HG02798 (cell line): ENCODE results near the gene PCDH9.

Source experiments
- ATAC-seq: cut with Tn5 transposase; IDR thresholded peaks from one replicate; pipeline ENCODE4 v1.9.1; 2021; ENCODE audit warnings: mild to moderate bottlenecking; ENCODE audit not compliant: unreplicated experiment, poor library complexity

PCDH9 gene

DNA sequence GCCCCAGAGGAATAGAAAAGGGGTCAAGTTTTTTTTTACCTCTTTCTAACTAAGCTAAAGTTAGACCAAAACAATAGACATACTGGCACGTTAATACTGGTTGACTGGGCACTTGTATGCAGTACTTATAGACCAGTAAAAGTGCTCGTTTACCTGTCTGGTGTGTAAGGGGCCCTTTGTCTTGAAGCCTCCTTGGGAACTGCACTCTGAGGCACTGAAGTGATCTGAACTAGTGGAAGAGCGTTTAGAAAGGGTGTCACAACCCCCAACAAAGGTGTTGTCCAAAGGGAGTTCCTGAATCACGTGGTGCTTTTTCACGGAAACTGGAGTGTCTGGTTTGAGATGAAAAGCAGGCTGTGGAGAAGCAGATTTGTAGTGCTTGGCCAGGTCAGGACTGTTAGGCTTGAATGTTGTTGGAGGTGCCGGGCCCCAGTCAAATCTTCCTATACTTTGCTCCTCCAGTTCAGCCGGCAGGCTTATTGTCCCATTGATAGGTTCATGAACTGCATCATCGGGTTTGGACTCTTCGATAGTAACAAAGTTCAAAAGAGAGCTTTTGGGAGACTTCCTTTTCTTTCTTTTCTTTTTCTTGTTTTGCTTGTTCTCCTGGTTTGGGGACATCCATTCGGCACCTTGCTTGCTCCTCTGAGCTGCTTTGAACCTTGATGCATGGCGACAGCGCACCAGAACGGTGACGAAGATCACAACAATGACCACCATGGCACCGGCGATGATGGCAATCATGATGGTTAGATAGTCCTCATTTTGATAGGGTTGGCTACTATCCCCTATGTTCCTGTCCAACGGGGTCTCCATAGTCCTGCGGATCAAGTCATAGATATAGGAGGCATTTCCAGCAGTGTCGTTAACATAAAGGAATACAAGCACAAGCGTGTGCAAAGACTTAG, 4.6 kb downstream of the PCDH9 start:
- no peak for ATAC-seq

GRCh38 chr13:67224148-67224846, 5.8 kb downstream of the PCDH9 start:
- peak; percentile 65 for ATAC-seq

GRCh38 chr13:67223742-67224141, 6.4 kb downstream of the PCDH9 start:
- no peak for ATAC-seq

DNA sequence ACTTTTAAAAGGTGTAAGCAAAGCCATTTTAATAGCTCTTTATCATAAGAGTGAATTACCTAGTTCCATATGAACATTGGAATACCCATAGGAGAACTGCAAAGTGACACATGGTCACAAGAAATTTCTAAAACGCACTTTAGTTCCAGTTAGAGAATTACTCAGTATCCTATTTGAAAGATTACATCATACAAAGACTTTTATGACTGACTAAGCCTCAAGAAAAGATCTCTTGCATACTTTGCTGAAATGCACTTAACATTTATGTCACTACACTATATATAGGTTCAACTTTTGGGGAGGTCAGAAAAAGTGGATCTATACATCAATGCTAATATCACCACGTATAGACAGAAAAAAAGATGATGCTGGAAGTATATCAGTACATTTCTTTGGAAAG, 7.1 kb downstream of the PCDH9 start:
- ATAC-seq: no peak

DNA sequence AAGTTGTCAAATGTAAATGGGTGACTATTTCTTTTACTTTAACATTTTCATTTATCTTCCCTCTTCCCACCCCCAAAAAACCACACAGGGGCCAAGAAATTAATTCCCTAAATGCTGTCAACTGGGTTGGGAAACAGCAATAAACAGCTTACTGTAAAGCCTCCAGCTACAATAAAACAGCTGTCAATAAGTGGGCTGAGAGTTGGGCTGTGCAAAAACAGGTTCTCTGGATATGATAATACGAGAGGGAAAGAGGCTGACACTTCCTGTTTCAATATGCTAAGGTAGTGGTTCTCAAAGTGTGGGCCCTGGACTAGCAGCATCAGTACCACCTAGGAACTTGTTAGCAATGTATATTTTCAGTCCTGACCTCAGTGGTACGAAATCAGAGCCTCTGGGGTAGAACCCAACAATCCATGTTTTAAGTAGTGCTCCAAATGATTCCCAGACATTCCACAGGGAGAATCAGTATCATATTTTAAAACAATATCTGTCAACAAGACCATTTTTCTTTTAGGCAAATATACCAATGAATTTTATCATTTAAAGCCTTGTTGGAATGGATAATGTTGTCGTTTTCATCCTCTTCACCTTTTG, 8.4 kb downstream of the PCDH9 start:
- ATAC-seq: peak; percentile 75

GRCh38 chr13:67219113-67219512, 11.0 kb downstream of the PCDH9 start:
- no peak for ATAC-seq

- ATAC-seq: no peak
Measured at GRCh38 chr13:67217880-67218279, 12.3 kb downstream of the PCDH9 start.

DNA sequence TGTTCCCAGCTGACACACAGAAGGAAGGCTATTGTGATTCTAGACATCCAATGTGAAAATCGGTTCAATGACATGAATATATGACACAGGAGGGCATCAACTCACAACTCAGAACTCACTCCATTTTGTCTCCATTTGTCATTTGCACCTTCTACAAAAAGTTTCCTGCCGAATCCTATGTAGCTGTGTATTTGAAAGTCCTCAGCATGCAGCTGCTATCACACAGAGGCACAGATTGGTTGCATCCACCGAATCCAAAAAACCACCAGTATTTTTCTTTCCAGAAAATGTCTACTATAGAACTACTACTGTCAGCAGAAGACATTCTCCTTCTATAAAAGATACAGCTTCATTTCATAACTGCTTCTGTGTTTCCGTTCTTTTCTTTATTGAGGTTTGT, 13.3 kb downstream of the PCDH9 start:
- ATAC-seq: no peak

GRCh38 chr13:67210208-67210607, 19.9 kb downstream of the PCDH9 start:
- no peak for ATAC-seq

DNA sequence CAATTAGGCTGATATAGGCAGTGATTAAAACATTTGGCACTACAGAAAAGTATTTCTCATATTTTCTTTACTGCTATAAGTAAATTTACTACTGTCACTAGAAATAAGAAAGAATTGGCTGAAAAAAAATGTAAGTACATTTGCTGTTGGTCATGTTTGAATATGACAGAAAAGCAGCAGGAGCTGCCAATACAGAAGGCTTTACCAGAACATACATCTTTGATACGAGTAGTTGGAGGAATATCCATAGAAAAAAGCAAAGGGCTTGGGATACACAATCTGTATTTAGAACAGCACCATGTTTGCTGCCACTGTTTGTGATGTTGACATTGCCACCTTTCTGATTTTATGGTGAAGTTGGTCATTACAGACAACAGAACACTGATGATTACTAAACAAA, 21.6 kb downstream of the PCDH9 start:
- no peak for ATAC-seq

- ATAC-seq: no peak
Measured at GRCh38 chr13:67204764-67205163, 25.4 kb downstream of the PCDH9 start.

DNA sequence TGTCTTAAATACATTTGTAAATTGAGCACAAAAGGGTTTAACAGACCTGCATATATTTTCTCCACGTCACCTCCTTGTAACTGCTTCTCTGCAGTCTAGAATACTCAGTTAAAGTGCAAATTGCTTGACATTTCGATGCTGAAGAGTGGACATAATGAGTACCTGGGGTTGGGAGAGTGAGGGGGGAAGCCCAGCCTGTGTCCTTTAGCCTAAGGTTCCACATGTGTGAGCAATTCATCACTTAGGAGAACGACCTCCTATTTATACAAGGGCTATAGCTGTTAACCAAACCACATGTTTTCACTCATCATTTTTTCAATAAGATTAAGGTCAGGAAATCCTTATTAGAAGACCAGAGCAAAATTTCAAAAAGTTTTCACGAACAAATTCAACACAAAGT, 29.5 kb downstream of the PCDH9 start:
- no peak for ATAC-seq

DNA sequence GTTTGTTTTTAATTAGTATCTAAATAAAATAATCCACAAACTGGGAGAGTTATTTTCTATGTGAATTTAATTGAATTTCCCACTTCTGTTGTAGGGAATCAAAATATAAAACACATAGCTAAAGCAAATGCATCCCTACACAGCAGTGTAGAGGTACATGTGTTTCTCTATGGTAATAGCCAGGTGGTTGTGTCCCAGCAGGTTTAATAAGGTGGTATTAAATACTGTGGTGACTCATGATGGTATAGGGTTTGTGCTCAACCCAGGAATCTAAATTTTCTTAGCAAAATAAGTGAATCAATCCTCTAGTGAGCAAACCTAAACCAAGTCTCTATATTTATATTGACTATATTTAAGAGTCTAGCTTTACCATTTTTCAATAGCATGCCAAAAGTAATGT, 30.0 kb downstream of the PCDH9 start:
- ATAC-seq: no peak

DNA sequence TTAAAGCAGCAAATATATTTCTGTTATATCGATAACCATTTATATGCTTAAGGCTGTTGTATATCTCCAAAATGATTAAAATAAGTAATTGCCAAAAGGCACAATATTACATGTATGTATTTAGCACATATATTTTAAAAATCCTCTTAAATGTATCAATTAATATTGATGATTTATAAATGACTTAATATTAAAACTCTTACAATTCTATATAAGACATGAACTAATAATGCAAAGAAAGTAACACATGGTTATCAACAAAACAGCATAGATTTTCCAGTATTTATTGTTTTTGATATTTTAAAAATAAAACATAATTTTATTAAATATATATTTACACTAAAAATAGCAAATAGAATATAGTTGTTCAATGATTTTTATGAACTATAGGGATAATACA, 32.4 kb downstream of the PCDH9 start:
- ATAC-seq: no peak

- ATAC-seq: no peak
Measured at GRCh38 chr13:67193979-67194378, 36.2 kb downstream of the PCDH9 start.

- no peak for ATAC-seq
Measured at GRCh38 chr13:67192751-67193150, 37.4 kb downstream of the PCDH9 start.

DNA sequence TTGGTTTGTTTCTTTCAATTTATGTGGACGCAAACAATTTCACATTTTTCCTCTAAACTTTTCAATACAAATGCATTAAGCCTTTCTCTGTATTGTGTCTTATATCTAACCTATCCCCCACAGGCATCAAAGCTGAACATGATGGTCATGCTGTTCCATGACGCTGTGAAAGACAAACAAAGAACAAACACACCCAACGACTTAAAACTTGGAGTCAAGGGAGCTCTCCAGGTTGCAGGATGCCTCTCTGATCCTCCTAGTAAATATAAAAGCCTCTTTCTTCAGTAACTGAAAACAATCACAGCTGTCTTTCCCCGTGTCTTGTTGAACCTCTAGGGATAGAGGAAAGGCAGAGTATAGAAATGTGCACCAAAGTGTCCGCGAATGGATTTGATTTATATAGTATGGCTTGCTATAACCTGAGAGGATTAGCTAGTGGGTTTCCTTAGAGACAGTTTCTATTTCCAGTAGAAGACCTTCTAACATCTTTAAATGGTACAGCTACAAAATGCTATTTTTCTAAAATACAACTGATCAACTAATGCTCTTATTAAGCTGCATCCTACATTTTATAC, 43.1 kb downstream of the PCDH9 start:
- no peak for ATAC-seq

DNA sequence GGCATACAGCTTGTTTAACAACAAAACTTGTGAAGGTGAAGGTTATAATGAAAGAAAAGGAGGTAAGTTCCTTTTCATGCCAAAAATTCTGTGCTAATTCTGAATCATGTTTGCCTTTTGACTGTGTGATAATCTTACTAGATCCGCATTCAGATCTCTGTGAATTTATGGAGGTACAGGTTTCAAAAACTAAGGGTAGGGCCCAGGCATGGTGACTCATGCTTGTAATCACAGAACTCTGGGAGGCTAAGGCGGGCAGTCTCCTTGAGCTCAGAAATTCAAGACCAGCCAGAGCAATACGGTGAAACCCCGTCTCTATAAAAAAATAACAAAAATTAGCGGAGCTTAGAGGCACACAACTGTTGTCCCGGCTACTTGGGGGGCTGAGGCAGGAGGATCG, 45.9 kb downstream of the PCDH9 start:
- no peak for ATAC-seq

GRCh38 chr13:67183151-67183550, 47.0 kb downstream of the PCDH9 start:
- ATAC-seq: no peak

DNA sequence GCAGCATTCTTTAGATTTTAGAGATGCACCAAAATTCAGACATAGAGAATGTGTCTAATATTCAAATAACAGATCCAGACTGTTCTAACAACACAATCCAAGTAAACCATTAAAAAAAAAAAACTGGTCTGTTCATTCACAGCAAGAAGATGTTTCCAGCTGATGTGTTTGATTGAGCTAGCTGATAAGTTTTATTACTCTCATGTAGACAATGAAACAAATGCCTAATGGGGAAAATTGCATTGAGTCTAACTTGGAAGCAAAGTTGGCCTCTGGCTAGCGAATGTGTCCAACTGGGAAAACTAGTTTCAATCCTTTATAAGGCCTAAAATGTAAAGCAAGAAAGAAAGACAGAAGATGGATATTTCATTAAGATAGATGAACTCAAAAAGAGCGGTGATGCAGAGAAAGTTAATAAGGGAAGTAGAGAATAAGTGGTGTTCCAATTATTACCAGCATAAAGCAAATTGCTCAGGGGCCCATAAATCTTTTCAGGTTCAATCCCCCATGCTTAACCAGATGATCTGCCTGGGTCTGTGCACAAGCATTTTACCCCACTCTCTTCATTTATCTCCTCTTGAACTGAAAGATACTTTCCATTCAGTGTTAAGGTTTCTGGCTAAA, 54.2 kb downstream of the PCDH9 start:
- no peak for ATAC-seq

DNA sequence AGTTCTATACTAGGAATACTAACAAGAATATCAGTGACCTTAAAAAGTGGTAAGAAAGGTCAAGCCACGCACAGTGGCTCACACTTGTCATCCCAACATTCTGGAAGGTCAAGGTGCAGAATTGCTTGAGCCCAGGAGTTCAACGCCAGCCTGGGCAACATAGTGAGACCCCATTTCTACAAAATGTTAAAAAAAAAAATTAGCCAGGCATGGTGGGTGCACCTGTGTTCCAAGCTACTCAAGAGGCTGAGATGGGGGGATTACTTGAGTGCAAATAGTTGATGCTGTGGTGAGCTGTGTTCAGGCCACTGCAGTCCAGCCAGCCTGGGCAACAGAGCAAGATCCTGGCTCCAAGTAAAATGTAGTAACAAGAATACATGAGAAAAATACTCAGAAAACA, 61.8 kb downstream of the PCDH9 start:
- no peak for ATAC-seq
